RCC 7860 (cell line): ENCODE data around the gene PCID2.

ENCODE experiments used
- DNase-seq: peaks from one replicate; pipeline ENCODE4 v3.0.0-alpha.2; 2015; ENCODE audit warnings: low spot score
- FAIRE-seq: peaks from 2 replicates; lab custom pipeline; 2012; peaks lifted over from hg19 to GRCh38; lab: Jason Lieb, UNC

The PCID2 gene

GRCh38 chr13:113151745-113152690 is 56.5 kb downstream of the PCID2 start:
- DNase-seq (no peak), FAIRE-seq (no peak)

- DNase-seq (no peak), FAIRE-seq (no peak)
Observed at GRCh38 chr13:113150550-113151365, 57.7 kb downstream of the PCID2 start.

- DNase-seq (no peak), FAIRE-seq (no peak)
Observed at GRCh38 chr13:113149711-113150549, 58.5 kb downstream of the PCID2 start.

GRCh38 chr13:113148940-113149503 is 59.4 kb downstream of the PCID2 start:
- DNase-seq (no peak), FAIRE-seq (no peak)

GRCh38 chr13:113148407-113148806 is 60.1 kb downstream of the PCID2 start:
- FAIRE-seq: no peak
- DNase-seq: no peak

- FAIRE-seq (no peak), DNase-seq (no peak)
Observed at GRCh38 chr13:113147206-113147605, 61.3 kb downstream of the PCID2 start.

- DNase-seq (no peak), FAIRE-seq (no peak)
Observed at GRCh38 chr13:113146750-113147149, 61.7 kb downstream of the PCID2 start.

GRCh38 chr13:113145911-113146598 is 62.4 kb downstream of the PCID2 start:
- FAIRE-seq (no peak), DNase-seq (no peak)

GRCh38 chr13:113145496-113145895 is 63.0 kb downstream of the PCID2 start:
- FAIRE-seq (no peak), DNase-seq (no peak)

GRCh38 chr13:113144255-113144629 is 64.2 kb downstream of the PCID2 start:
- DNase-seq: no peak
- no peak for FAIRE-seq

- DNase-seq (no peak), FAIRE-seq (no peak)
Observed at GRCh38 chr13:113143466-113144254, 64.8 kb downstream of the PCID2 start.

GRCh38 chr13:113142876-113143275 is 65.6 kb downstream of the PCID2 start:
- FAIRE-seq (no peak), DNase-seq (no peak)

- DNase-seq (no peak), FAIRE-seq (no peak)
Observed at GRCh38 chr13:113141601-113141970, 66.9 kb downstream of the PCID2 start.

GRCh38 chr13:113140677-113141600 is 67.5 kb downstream of the PCID2 start:
- DNase-seq (no peak), FAIRE-seq (no peak)

GRCh38 chr13:113139577-113139976 is 68.9 kb downstream of the PCID2 start:
- no peak for DNase-seq
- FAIRE-seq: no peak

- FAIRE-seq (no peak), DNase-seq (no peak)
Observed at GRCh38 chr13:113138792-113139551, 69.5 kb downstream of the PCID2 start.

GRCh38 chr13:113137691-113138298 is 70.7 kb downstream of the PCID2 start:
- DNase-seq (no peak), FAIRE-seq (no peak)
